ENCODE results near the gene LRRC4B.

DNA sequence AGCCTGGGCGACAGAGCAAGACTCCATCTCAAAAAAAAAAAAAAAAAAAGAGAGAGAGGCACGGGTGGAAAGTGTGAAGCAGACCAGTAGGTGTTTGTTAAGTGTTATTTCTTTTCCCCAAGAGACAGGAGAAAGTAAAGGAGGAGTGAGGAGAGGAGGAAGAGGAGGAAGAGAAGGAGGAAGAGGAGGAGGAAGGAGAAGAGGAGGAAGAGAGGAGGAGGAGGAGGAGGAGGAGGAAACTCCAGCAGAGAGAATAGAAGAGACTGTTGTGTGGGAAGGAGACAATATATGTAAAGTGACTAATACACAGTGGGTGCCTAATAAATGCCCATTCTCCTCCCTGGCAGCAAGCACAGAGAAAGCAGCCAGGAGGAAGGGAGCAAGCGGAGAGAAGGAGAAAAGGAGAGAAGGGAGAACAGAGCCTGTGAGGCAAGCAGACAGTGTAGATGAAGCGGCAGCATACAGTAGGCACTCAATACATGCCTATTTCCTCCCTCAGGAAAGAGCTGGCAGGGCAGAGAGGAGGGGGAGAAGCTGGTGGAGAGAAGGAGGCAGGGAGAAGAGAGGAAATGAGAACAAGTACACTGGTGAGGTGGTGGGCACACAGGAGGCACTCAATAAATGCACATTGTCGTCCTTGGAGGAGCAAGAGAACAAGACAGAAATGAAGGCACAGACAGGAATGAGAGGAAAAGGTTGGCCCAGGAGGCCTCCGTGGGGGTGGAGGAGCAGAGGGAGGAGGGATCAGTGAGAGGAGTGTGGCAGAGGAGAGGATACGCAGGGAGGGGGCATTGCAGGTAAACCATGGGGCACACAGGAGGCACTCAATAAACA is 73.8 kb downstream of the LRRC4B start:
- TF ChIP-seq, protein P1, sequence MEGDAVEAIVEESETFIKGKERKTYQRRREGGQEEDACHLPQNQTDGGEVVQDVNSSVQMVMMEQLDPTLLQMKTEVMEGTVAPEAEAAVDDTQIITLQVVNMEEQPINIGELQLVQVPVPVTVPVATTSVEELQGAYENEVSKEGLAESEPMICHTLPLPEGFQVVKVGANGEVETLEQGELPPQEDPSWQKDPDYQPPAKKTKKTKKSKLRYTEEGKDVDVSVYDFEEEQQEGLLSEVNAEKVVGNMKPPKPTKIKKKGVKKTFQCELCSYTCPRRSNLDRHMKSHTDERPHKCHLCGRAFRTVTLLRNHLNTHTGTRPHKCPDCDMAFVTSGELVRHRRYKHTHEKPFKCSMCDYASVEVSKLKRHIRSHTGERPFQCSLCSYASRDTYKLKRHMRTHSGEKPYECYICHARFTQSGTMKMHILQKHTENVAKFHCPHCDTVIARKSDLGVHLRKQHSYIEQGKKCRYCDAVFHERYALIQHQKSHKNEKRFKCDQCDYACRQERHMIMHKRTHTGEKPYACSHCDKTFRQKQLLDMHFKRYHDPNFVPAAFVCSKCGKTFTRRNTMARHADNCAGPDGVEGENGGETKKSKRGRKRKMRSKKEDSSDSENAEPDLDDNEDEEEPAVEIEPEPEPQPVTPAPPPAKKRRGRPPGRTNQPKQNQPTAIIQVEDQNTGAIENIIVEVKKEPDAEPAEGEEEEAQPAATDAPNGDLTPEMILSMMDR (IDR thresholded peaks at IDR 0.05), result no peak
- TF ChIP-seq POLR2AphosphoS5 (IDR thresholded peaks at IDR 0.05) (no peak), EP300 (IDR thresholded peaks at IDR 0.05) (no peak)

Data from sigmoid colon (tissue), 4 donors.